K562 (cell line): ENCODE data around the gene B4GALT5. TPM values are rescaled to one million over a fixed set of nuclear protein-coding genes. Genes with fewer than 3 reads are reported as not detected.

Experiments
- MYBL2 ChIP-seq, 2 experiments: fragments of 450-650 bp in 1 of 2; sonication (generic) in 1 of 2; formaldehyde crosslinking in 1 of 2; IDR thresholded peaks; 2 replicates each; pipeline versions ENCODE4 v1.6.1 to v1.8.1; 2017 to 2022; ENCODE audit warnings: borderline replicate concordance in 1 of 2, inconsistent platforms in 1 of 2, low read depth in 1 of 2, mild to moderate bottlenecking in 1 of 2, missing genetic modification reagents in 1 of 2, moderate library complexity in 1 of 2
- polyA plus RNA-seq, 8 experiments: library from polyadenylated mRNA; depleted of rRNA in 4 of 8; stranded (reverse) in 5 of 8; unstranded in 3 of 8; fragments of >200 nt; fragmentation: Nextera tagmentation in 2 of 8; fragmentation: Illumina TruSeq in 1 of 8; extraction: Ambion mirVana in 2 of 8; extraction: Trizol in 1 of 8; gene quantifications; 2 replicates each; pipeline versions ENCODE4 v1.2.1 to v1.2.3, GENCODE V29; 2011 to 2014; ENCODE audit warnings: inconsistent platforms in 1 of 8, missing spikeins in 1 of 8
- total RNA-seq, 7 experiments: library from RNA; depleted of rRNA in 6 of 7; stranded (reverse); fragments of >200 nt in 6 of 7; fragmentation: Illumina TruSeq in 2 of 7; extraction: Trizol in 2 of 7; gene quantifications; 2 replicates each; pipeline versions ENCODE4 v1.2.1 to v1.2.3, GENCODE V29; 2011 to 2021; ENCODE audit warnings: low replicate concordance in 1 of 7
- TF ChIP-seq, protein P1 (sequence below): sonication (generic); formaldehyde crosslinking; IDR thresholded peaks from 2 replicates; pipeline ENCODE4 v1.8.0; 2022; ENCODE audit warnings: mild to moderate bottlenecking, missing genetic modification reagents
- TF ChIP-seq, protein P2 (sequence below): sonication (generic); formaldehyde crosslinking; IDR thresholded peaks from 2 replicates; pipeline ENCODE4 v1.5.0; 2020; ENCODE audit warnings: missing genetic modification reagents
- TF ChIP-seq, protein P3 (sequence below): fragments of 450-650 bp; IDR thresholded peaks from 2 replicates; pipeline ENCODE4 v1.6.1; 2016; ENCODE audit warnings: low read depth, mild to moderate bottlenecking, moderate library complexity
- TF ChIP-seq, protein P4 (sequence below): fragments of 200-400 bp; formaldehyde crosslinking; IDR thresholded peaks from 2 replicates; pipeline ENCODE4 v1.6.1; 2017; ENCODE audit warnings: mild to moderate bottlenecking, low read depth, low read length, moderate library complexity
- TF ChIP-seq, protein P5 (sequence below): fragments of 450-650 bp; formaldehyde crosslinking; IDR thresholded peaks from 2 replicates; pipeline ENCODE4 v1.4.0; 2020; ENCODE audit warnings: mild to moderate bottlenecking, mixed read lengths

B4GALT5 gene
- total and polyA plus RNA-seq, 9 of the 15 experiments (the other 6 are each of a cell fraction or from before 2014, with no cell fraction given), result 8.5 to 32.6 (median 23.4) TPM

DNA sequence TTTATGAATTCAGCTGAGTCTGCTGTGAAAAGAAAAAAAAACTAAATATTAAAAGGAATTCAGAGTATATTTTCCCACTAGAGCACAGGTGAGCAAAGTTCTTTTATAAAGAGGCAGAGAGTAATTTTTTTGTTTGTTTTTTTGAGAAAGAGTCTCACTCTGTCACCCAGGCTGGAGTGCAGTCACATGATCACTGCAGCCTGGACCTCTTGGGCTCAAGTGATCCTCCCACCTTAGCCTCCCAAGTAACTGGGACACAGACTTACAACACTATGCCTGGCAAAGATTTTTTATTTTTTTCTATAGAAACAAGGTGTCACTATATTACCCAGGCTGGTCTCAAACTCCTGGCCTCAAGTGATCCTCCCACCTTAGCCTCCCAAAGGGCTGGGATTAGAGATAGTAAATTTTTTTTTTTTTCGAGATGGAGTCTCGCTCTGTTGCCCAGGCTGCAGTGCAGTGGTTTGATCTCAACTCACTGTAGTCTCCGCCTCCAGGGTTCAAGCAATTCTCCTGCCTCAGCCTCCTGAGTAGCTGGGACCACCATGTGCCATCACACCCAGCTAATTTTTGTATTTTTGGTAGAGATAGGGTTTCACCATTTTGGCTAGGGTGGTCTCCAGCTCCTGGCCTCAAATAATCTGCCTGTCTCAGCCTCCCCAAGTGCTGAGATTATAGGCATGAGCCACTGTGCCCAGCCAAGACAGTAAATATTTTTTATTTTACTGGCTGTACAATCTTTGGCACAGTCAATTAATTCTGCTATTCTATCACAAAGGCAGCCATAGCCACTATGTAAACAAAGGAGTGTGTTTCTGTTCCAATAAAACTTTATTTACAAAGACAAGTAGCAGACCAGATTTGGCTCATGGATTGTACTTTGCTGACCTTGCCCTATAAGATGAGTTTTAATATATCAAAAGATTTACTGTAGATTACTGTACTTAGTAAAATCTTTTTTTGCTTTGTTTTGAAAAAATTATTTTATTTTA, 14.5 kb upstream of the B4GALT5 start (continued):
- TF ChIP-seq, protein P1, sequence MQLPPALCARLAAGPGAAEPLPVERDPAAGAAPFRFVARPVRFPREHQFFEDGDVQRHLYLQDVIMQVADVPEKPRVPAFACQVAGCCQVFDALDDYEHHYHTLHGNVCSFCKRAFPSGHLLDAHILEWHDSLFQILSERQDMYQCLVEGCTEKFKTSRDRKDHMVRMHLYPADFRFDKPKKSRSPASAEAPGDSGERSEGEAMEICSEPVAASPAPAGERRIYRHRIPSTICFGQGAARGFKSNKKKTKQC (CRISPR knock-in tag), result no peak
- TF ChIP-seq, protein P2, sequence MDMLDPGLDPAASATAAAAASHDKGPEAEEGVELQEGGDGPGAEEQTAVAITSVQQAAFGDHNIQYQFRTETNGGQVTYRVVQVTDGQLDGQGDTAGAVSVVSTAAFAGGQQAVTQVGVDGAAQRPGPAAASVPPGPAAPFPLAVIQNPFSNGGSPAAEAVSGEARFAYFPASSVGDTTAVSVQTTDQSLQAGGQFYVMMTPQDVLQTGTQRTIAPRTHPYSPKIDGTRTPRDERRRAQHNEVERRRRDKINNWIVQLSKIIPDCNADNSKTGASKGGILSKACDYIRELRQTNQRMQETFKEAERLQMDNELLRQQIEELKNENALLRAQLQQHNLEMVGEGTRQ (CRISPR knock-in tag), result peak; percentile 42
- TF ChIP-seq, protein P3, sequence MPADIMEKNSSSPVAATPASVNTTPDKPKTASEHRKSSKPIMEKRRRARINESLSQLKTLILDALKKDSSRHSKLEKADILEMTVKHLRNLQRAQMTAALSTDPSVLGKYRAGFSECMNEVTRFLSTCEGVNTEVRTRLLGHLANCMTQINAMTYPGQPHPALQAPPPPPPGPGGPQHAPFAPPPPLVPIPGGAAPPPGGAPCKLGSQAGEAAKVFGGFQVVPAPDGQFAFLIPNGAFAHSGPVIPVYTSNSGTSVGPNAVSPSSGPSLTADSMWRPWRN, result no peak
- TF ChIP-seq, protein P4, sequence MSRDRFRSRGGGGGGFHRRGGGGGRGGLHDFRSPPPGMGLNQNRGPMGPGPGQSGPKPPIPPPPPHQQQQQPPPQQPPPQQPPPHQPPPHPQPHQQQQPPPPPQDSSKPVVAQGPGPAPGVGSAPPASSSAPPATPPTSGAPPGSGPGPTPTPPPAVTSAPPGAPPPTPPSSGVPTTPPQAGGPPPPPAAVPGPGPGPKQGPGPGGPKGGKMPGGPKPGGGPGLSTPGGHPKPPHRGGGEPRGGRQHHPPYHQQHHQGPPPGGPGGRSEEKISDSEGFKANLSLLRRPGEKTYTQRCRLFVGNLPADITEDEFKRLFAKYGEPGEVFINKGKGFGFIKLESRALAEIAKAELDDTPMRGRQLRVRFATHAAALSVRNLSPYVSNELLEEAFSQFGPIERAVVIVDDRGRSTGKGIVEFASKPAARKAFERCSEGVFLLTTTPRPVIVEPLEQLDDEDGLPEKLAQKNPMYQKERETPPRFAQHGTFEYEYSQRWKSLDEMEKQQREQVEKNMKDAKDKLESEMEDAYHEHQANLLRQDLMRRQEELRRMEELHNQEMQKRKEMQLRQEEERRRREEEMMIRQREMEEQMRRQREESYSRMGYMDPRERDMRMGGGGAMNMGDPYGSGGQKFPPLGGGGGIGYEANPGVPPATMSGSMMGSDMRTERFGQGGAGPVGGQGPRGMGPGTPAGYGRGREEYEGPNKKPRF, result no peak
- TF ChIP-seq MYBL2 (IDR thresholded peaks at IDR 0.05; ENCODE audit: low read depth), result no peak
- TF ChIP-seq MYBL2 (CRISPR knock-in tag; IDR thresholded peaks at IDR 0.05; ENCODE audit: borderline replicate concordance), result no peak
- TF ChIP-seq, protein P5, sequence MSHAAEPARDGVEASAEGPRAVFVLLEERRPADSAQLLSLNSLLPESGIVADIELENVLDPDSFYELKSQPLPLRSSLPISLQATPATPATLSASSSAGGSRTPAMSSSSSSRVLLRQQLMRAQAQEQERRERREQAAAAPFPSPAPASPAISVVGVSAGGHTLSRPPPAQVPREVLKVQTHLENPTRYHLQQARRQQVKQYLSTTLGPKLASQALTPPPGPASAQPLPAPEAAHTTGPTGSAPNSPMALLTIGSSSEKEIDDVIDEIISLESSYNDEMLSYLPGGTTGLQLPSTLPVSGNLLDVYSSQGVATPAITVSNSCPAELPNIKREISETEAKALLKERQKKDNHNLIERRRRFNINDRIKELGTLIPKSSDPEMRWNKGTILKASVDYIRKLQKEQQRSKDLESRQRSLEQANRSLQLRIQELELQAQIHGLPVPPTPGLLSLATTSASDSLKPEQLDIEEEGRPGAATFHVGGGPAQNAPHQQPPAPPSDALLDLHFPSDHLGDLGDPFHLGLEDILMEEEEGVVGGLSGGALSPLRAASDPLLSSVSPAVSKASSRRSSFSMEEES (CRISPR knock-in tag), result peak; percentile 67
